Measurements from ENCODE around the gene CNPY1. TPM values are rescaled to one million over a fixed set of nuclear protein-coding genes. Genes with fewer than 3 reads are reported as not detected.

Gene CNPY1
- total and polyA plus RNA-seq, 2 donors (not counting 1 experiment from before 2014, with no cell fraction given): not detected

GRCh38 chr7:155557778-155558177 is 11.4 kb upstream of the CNPY1 start:
- no peak for TF ChIP-seq CTCF (conservative IDR thresholded peaks at IDR 0.05 in 1 of 2, IDR thresholded peaks at IDR 0.05 in 1 of 2; ENCODE audit: low read depth in 1 of 2, low read length in 2 of 2)
- no peak for TF ChIP-seq EZH2 (IDR thresholded peaks at IDR 0.05; ENCODE audit: low read length, missing control alignments)
- no peaks in the 10 kb centered on the region for H3K9me3 ChIP-seq (ENCODE audit: control insufficient read depth, insufficient read depth, low read depth, low read length)
- no peak for DNase-seq (ENCODE audit: low read depth in 2 of 2)
- H3K4me3 ChIP-seq (replicated peaks in 1 of 4; ENCODE audit: control extremely low read depth in 1 of 4, insufficient read depth in 1 of 4, low read depth in 3 of 4, low read length in 4 of 4): no peak overlapping the region
- H3K79me2 ChIP-seq (ENCODE audit: control insufficient read depth, insufficient read depth, low read length): no peaks in the 10 kb centered on the region
- no peak overlapping the region for H2AFZ ChIP-seq (ENCODE audit: low read length)
- H3K27me3 ChIP-seq (ENCODE audit: control insufficient read depth, insufficient read depth, low read length): no peaks in the 10 kb centered on the region
- no peaks in the 10 kb centered on the region for H3K4me1 ChIP-seq (ENCODE audit: control insufficient read depth, extremely low read depth, insufficient read depth, low read length)
- no peak overlapping the region for H3K9ac ChIP-seq (ENCODE audit: insufficient read depth, low read length)
- no peaks in the 10 kb centered on the region for H3K36me3 ChIP-seq (ENCODE audit: control insufficient read depth, insufficient read depth, low read length)
- H3K27ac ChIP-seq (ENCODE audit: insufficient read depth, low read length): no peak overlapping the region
- no peaks in the 10 kb centered on the region for H4K20me1 ChIP-seq (ENCODE audit: control insufficient read depth, extremely low read depth, insufficient read depth, low read length)
- H3K4me2 ChIP-seq (ENCODE audit: extremely low read depth, insufficient read depth, low read length): no peak overlapping the region

- H3K4me3 ChIP-seq (replicated peaks in 1 of 4; ENCODE audit: control extremely low read depth in 1 of 4, insufficient read depth in 1 of 4, low read depth in 3 of 4, low read length in 4 of 4): no peak overlapping the region
- H3K4me1 ChIP-seq (ENCODE audit: control insufficient read depth, extremely low read depth, insufficient read depth, low read length): no peaks in the 10 kb centered on the region
- H3K4me2 ChIP-seq (ENCODE audit: extremely low read depth, insufficient read depth, low read length): no peak overlapping the region
- no peaks in the 10 kb centered on the region for H3K36me3 ChIP-seq (ENCODE audit: control insufficient read depth, insufficient read depth, low read length)
- TF ChIP-seq CTCF (conservative IDR thresholded peaks at IDR 0.05 in 1 of 2, IDR thresholded peaks at IDR 0.05 in 1 of 2; ENCODE audit: low read depth in 1 of 2, low read length in 2 of 2) (no peak), EZH2 (IDR thresholded peaks at IDR 0.05; ENCODE audit: low read length, missing control alignments) (no peak)
- no peak for DNase-seq (ENCODE audit: low read depth in 2 of 2)
- H4K20me1 ChIP-seq (ENCODE audit: control insufficient read depth, extremely low read depth, insufficient read depth, low read length): no peaks in the 10 kb centered on the region
- no peaks in the 10 kb centered on the region for H3K79me2 ChIP-seq (ENCODE audit: control insufficient read depth, insufficient read depth, low read length)
- H3K9me3 ChIP-seq (ENCODE audit: control insufficient read depth, insufficient read depth, low read depth, low read length): no peaks in the 10 kb centered on the region
- H3K27ac ChIP-seq (ENCODE audit: insufficient read depth, low read length): no peak overlapping the region
- no peak overlapping the region for H2AFZ ChIP-seq (ENCODE audit: low read length)
- H3K27me3 ChIP-seq (ENCODE audit: control insufficient read depth, insufficient read depth, low read length): no peaks in the 10 kb centered on the region
- no peak overlapping the region for H3K9ac ChIP-seq (ENCODE audit: insufficient read depth, low read length)
Observed at GRCh38 chr7:155556763-155557162, 10.4 kb upstream of the CNPY1 start.

GRCh38 chr7:155555116-155555695 is 8.8 kb upstream of the CNPY1 start:
- no peaks in the 10 kb centered on the region for H3K27me3 ChIP-seq (ENCODE audit: control insufficient read depth, insufficient read depth, low read length)
- no peak overlapping the region for H3K4me3 ChIP-seq (replicated peaks in 1 of 4; ENCODE audit: control extremely low read depth in 1 of 4, insufficient read depth in 1 of 4, low read depth in 3 of 4, low read length in 4 of 4)
- H3K79me2 ChIP-seq (ENCODE audit: control insufficient read depth, insufficient read depth, low read length): no peaks in the 10 kb centered on the region
- H3K4me2 ChIP-seq (ENCODE audit: extremely low read depth, insufficient read depth, low read length): no peak overlapping the region
- H3K27ac ChIP-seq (ENCODE audit: insufficient read depth, low read length): no peak overlapping the region
- H4K20me1 ChIP-seq (ENCODE audit: control insufficient read depth, extremely low read depth, insufficient read depth, low read length): no peaks in the 10 kb centered on the region
- no peak overlapping the region for H3K9ac ChIP-seq (ENCODE audit: insufficient read depth, low read length)
- H3K36me3 ChIP-seq (ENCODE audit: control insufficient read depth, insufficient read depth, low read length): no peaks in the 10 kb centered on the region
- no peak for DNase-seq (ENCODE audit: low read depth in 2 of 2)
- no peaks in the 10 kb centered on the region for H3K4me1 ChIP-seq (ENCODE audit: control insufficient read depth, extremely low read depth, insufficient read depth, low read length)
- H2AFZ ChIP-seq (ENCODE audit: low read length): no peak overlapping the region
- H3K9me3 ChIP-seq (ENCODE audit: control insufficient read depth, insufficient read depth, low read depth, low read length): no peaks in the 10 kb centered on the region
- TF ChIP-seq EZH2 (IDR thresholded peaks at IDR 0.05; ENCODE audit: low read length, missing control alignments) (no peak), CTCF (conservative IDR thresholded peaks at IDR 0.05 in 1 of 2, IDR thresholded peaks at IDR 0.05 in 1 of 2; ENCODE audit: low read depth in 1 of 2, low read length in 2 of 2) (no peak)

All from fibroblast of lung (primary cell).